K562 (cell line): ENCODE results near the gene ASMTL. TPM values are rescaled to one million over a fixed set of nuclear protein-coding genes. Genes with fewer than 3 reads are reported as not detected.

Source experiments
- ATAC-seq: fragments of 200-7000 bp; cut with Tn5 transposase; 3 replicates; pipeline ENCODE4 v1.9.1; 2020; ENCODE audit warnings: moderate library complexity
- BruUV-seq: library from RNA; stranded (reverse); fragments of 400-500 nt; replicated peaks from 2 replicates; lab custom pipeline; 2021; lab: Mats Ljungman, UMichigan
- CTCF ChIA-PET: fragments of 300-600 bp; formaldehyde crosslinking; extraction: SDS; loops from one replicate; lab custom pipeline; 2021; ENCODE audit warnings: low intra/inter-chr PET ratio; lab: Yijun Ruan, JAX
- POLR2A ChIA-PET: fragments of 300-600, 350-650 bp; sonication (Branson Sonifier 250); formaldehyde crosslinking; extraction: SDS; loops from one replicate; lab custom pipeline; 2021; ENCODE audit warnings: antibody characterized with exemption, inconsistent platforms; lab: Yijun Ruan, JAX
- DNase-seq, 4 experiments: peaks; one replicate each; pipeline versions ENCODE4 v3.0.0 to v3.0.0-alpha.2; 2011 to 2018; ENCODE audit warnings: low spot score in 3 of 4, mixed read lengths in 3 of 4; ENCODE audit errors: extremely low read depth in 1 of 4
- FAIRE-seq: peaks from 2 replicates; lab custom pipeline; 2011; peaks lifted over from hg19 to GRCh38; lab: Jason Lieb, UNC
- H2AFZ ChIP-seq: 2 replicates; pipeline ENCODE4 v1.6.0; 2011; ENCODE audit warnings: low read depth, low read length, control low read depth, inconsistent platforms
- H3K27ac ChIP-seq: fragments of 200-600 bp; 3 replicates; pipeline ENCODE4 v1.8.0; 2011; ENCODE audit warnings: low read depth, mild to moderate bottlenecking, control low read depth, inconsistent platforms, low read length, moderate library complexity, mixed read lengths; ENCODE audit errors: extremely low read depth
- H3K27me3 ChIP-seq, 2 experiments: fragments of 300-600 bp in 1 of 2; 2 replicates in 1 of 2; 3 replicates in 1 of 2; pipeline versions ENCODE4 v1.6.0 to v1.8.0; 2011; ENCODE audit warnings: inconsistent platforms in 2 of 2, low read length in 2 of 2, mild to moderate bottlenecking in 1 of 2, mixed read lengths in 1 of 2, moderate library complexity in 1 of 2; ENCODE audit not compliant: control insufficient read depth in 2 of 2, insufficient read depth in 2 of 2
- H3K36me3 ChIP-seq: fragments of 300-600 bp; 3 replicates; pipeline ENCODE4 v1.8.0; 2011; ENCODE audit warnings: mild to moderate bottlenecking, low read length, inconsistent platforms; ENCODE audit not compliant: control insufficient read depth, insufficient read depth
- H3K4me1 ChIP-seq, 2 experiments: fragments of 200-600 bp in 1 of 2; replicated peaks in 1 of 2; 2 replicates in 1 of 2; 3 replicates in 1 of 2; pipeline versions ENCODE4 v1.5.1 to v1.8.0; 2011; ENCODE audit warnings: inconsistent platforms in 2 of 2, low read length in 2 of 2, mild to moderate bottlenecking in 1 of 2, mixed read lengths in 1 of 2, moderate library complexity in 1 of 2; ENCODE audit not compliant: control insufficient read depth in 2 of 2, insufficient read depth in 2 of 2
- H3K4me2 ChIP-seq: 2 replicates; pipeline ENCODE4 v1.6.1; 2011; ENCODE audit warnings: low read length, control low read depth, inconsistent platforms, mixed read lengths; ENCODE audit not compliant: insufficient read depth
- H3K4me3 ChIP-seq: fragments of 200-600 bp; sonication (generic), shearing (Covaris generic); 2 replicates; pipeline ENCODE4 v1.5.1; 2016; ENCODE audit warnings: control low read depth, inconsistent platforms
- H3K79me2 ChIP-seq: fragments of 200-600 bp; 3 replicates; pipeline ENCODE4 v1.8.0; 2011; ENCODE audit warnings: low read length, inconsistent platforms; ENCODE audit not compliant: control insufficient read depth, insufficient read depth
- H3K9ac ChIP-seq, 2 experiments: 2 replicates each; pipeline versions ENCODE4 v1.6.0 to v1.6.1; 2011; ENCODE audit warnings: low read depth in 2 of 2, low read length in 2 of 2, control low read depth in 1 of 2, inconsistent platforms in 1 of 2, mild to moderate bottlenecking in 1 of 2, mixed read lengths in 1 of 2; ENCODE audit not compliant: insufficient read depth in 1 of 2
- H3K9me1 ChIP-seq: one replicate; pipeline ENCODE4 v1.6.0; 2011; ENCODE audit warnings: inconsistent platforms, mild to moderate bottlenecking, low read length, moderate library complexity; ENCODE audit not compliant: control insufficient read depth, insufficient read depth
- H3K9me3 ChIP-seq: replicated peaks from 2 replicates; pipeline ENCODE4 v1.5.1; 2011; ENCODE audit warnings: low read depth, low read length, inconsistent platforms; ENCODE audit not compliant: control insufficient read depth, insufficient read depth
- H4K20me1 ChIP-seq: replicated peaks from 2 replicates; pipeline ENCODE4 v1.6.1; 2011; ENCODE audit warnings: low read length, inconsistent platforms, mixed read lengths; ENCODE audit not compliant: control insufficient read depth, insufficient read depth
- ATF7 ChIP-seq: fragments of 450-650 bp; IDR thresholded peaks from 2 replicates; pipeline ENCODE4 v1.7.1; 2014; ENCODE audit warnings: mild to moderate bottlenecking, moderate library complexity
- CHD1 ChIP-seq: fragments of 200-600 bp; sonication (generic); IDR thresholded peaks from one replicate; pipeline ENCODE4 v1.6.1; 2012; ENCODE audit warnings: mild to moderate bottlenecking, moderate library complexity, low read length, inconsistent platforms
- HDAC8 ChIP-seq: fragments of 450-650 bp; IDR thresholded peaks from 2 replicates; pipeline ENCODE4 v1.6.1; 2016; ENCODE audit warnings: mild to moderate bottlenecking, missing genetic modification characterization, moderate library complexity, missing compliant biosample characterization
- HMGN3 ChIP-seq: IDR thresholded peaks from 2 replicates; pipeline ENCODE4 v1.6.1; 2011; ENCODE audit warnings: borderline replicate concordance, low read depth, mild to moderate bottlenecking, mixed read lengths, low read length; ENCODE audit not compliant: insufficient read length; ENCODE audit errors: extremely low read depth
- PTTG1 ChIP-seq: fragments of 450-650 bp; IDR thresholded peaks from 2 replicates; pipeline ENCODE4 v1.6.1; 2016; ENCODE audit warnings: low read depth, mild to moderate bottlenecking, missing genetic modification characterization, missing compliant biosample characterization
- RHOXF2B ChIP-seq: fragments of 250-450 bp; sonication (Bioruptor Pico); conservative IDR thresholded peaks from 2 replicates; pipeline ENCODE4 v1.5.1; 2021
- TAF15 ChIP-seq: fragments of 200-400 bp; formaldehyde crosslinking; IDR thresholded peaks from 2 replicates; pipeline ENCODE4 v1.6.1; 2017; ENCODE audit warnings: mild to moderate bottlenecking, low read depth, low read length, moderate library complexity
- ZNF41 ChIP-seq: fragments of 250-450 bp; sonication (Bioruptor Pico); conservative IDR thresholded peaks from 2 replicates; pipeline ENCODE4 v1.4.0; 2020; ENCODE audit warnings: mild to moderate bottlenecking
- WGBS: fragments of 100-300 bp; shearing (Covaris generic); methylation state at CpG from one replicate; pipeline ENCODE4 v1.1.6; 2016; ENCODE audit warnings: low coverage, mixed read lengths; ENCODE audit not compliant: insufficient coverage; ENCODE audit errors: missing lambda C conversion rate; 5-methylcytosine and 5-hydroxymethylcytosine counted together
- in situ Hi-C: fragments of 300-500 bp; cut with MboI; formaldehyde crosslinking; loops from 4 replicates; pipeline ENCODE4 v1.15.0; 2018; ENCODE audit warnings: inconsistent platforms, mixed read lengths
- intact Hi-C: fragments of 100-400 bp; cut with micrococcal nuclease; formaldehyde crosslinking; loops from 2 replicates; pipeline ENCODE4 v1.14.2; 2022
- polyA plus RNA-seq, 8 experiments: library from polyadenylated mRNA; depleted of rRNA in 4 of 8; stranded (reverse) in 5 of 8; unstranded in 3 of 8; fragments of >200 nt; fragmentation: Nextera tagmentation in 2 of 8; fragmentation: Illumina TruSeq in 1 of 8; extraction: Ambion mirVana in 2 of 8; extraction: Trizol in 1 of 8; gene quantifications; 2 replicates each; pipeline versions ENCODE4 v1.2.1 to v1.2.3, GENCODE V29; 2011 to 2014; ENCODE audit warnings: inconsistent platforms in 1 of 8, missing spikeins in 1 of 8
- total RNA-seq, 7 experiments: library from RNA; depleted of rRNA in 6 of 7; stranded (reverse); fragments of >200 nt in 6 of 7; fragmentation: Illumina TruSeq in 2 of 7; extraction: Trizol in 2 of 7; gene quantifications; 2 replicates each; pipeline versions ENCODE4 v1.2.1 to v1.2.3, GENCODE V29; 2011 to 2021; ENCODE audit warnings: low replicate concordance in 1 of 7
- TF ChIP-seq, protein P1 (sequence below): fragments of 450-650 bp; formaldehyde crosslinking; IDR thresholded peaks from 2 replicates; pipeline ENCODE4 v1.4.0; 2020; ENCODE audit warnings: mild to moderate bottlenecking, mixed read lengths

The ASMTL gene
- total and polyA plus RNA-seq, 9 of the 15 experiments (the other 6 are each of a cell fraction or from before 2014, with no cell fraction given) = 0.56 to 20.6 (median 7.6) TPM

DNA sequence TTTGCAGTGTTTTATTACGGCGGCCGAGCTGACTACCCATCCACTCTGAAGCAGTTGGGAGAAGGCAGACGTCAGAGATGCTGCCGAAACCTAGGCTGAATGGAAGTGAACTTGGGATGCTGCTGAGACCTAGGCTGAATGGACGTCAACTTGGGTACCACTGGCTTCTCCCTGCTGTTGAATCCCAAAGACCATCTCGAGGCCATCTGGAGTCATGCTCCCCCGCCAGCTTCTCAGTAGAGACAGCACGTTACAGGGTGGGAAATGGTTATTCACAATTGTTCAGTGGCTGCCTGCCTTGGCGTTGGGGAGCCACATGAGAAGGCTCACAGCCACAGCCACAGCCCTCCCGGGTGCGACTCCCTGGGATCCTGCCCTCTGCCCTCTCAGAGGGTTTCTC is 43.4 kb upstream of the ASMTL start:
- Histone ChIP-seq H3K4me3 (no peak overlapping the region), H3K36me3 (no peaks in the 10 kb centered on the region), H3K4me2 (no peak overlapping the region), H3K4me1 (peaks cover 0 to 5% of the 10 kb centered on the region in 2 experiments; a peak in 3 of 5 replicates), H3K27me3 (no peaks in the 10 kb centered on the region), H2AFZ (no peak overlapping the region), H3K27ac (no peak overlapping the region), H3K79me2 (no peaks in the 10 kb centered on the region), H3K9me3 (no peaks in the 10 kb centered on the region), H3K9me1 (no peaks in the 10 kb centered on the region), H3K9ac (no peak overlapping the region), H4K20me1 (no peaks in the 10 kb centered on the region)
- intact Hi-C loops (no loop called here), in situ Hi-C loops (no loop called here)
- 52% methylated on average over 12 of the region's 12 CpGs for WGBS
- FAIRE-seq (no peak), ATAC-seq (no peak), DNase-seq (no peak)
- ChIA-PET CTCF (no interaction called here), POLR2A (no interaction called here)
- TF ChIP-seq, protein P1, sequence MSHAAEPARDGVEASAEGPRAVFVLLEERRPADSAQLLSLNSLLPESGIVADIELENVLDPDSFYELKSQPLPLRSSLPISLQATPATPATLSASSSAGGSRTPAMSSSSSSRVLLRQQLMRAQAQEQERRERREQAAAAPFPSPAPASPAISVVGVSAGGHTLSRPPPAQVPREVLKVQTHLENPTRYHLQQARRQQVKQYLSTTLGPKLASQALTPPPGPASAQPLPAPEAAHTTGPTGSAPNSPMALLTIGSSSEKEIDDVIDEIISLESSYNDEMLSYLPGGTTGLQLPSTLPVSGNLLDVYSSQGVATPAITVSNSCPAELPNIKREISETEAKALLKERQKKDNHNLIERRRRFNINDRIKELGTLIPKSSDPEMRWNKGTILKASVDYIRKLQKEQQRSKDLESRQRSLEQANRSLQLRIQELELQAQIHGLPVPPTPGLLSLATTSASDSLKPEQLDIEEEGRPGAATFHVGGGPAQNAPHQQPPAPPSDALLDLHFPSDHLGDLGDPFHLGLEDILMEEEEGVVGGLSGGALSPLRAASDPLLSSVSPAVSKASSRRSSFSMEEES (CRISPR knock-in tag) = no peak
- TF ChIP-seq HDAC8 (no peak), TAF15 (no peak), CHD1 (no peak), RHOXF2B (CRISPR knock-in tag) (no peak), ZNF41 (CRISPR knock-in tag) (no peak), HMGN3 (no peak), PTTG1 (tag) (no peak), ATF7 (no peak)
- BruUV-seq = no TSS peak
